Hippocampal formation (tissue), 2 donors: Measurements from ENCODE around the gene IDS.
"Not testable (repeated sequence)": the region's sequence is repeated elsewhere in the genome, so short reads cannot be mapped to it uniquely, and the experiment has no call there.

Experiments used
- DNase-seq, 2 donors: peaks; one replicate each; lab custom pipeline; 2025; lab: John Stamatoyannopoulos, UW

IDS gene

DNA sequence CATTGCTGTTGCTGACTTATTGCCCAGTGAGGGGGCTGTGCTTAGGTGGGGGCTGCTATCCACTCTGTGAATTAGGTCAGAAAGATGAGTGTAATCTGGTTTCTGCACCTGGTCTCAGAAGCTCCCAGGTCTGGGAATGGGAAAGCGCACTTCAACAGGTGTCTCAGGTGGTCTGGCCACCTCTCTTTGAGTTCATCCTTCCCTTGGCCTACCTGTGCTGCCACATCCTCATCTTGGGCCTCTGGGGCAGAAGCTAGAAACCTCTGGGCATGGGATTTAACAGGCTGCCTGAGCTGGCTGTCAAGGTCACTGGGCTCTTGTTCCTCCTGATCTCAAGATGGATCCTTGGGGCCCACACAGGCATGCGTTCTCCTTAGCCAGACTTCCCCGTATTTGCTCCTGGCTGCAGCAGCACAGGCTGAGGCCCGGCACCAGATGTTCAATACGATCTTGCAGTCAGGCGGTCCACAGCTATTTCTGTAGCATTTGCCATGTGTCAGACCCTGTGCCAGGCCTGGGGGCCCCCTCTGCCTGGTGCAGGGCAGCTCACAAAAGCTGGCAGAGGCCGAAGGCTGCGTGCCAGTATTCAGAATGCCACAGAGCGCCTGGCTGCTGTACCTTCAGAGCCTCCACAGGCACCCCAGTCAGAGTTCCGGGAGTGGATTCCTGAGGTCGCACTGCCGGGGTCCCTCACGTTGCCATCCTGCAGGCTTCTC is 21.4 kb upstream of the IDS start:
- not testable (repeated sequence) for DNase-seq

DNA sequence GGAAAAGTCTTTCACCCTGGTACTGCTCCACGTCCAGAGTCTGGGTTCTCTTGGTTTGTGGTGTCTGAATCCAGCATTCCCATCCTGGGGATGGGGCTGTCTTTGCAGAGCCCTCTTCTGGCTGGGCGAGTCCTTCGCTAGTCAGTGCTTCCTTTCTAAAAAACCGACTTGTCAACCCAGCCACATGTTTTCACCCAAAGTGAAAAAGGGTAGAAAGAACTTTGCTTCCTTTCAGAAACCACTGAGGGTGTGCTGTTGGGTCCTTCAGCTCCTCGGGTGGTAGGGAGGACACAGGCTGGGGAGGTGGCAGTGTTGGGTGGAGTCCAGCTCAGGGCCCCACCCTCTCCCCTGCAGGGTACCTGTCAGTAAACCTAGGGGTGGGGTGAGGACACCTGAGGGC is 20.8 kb upstream of the IDS start:
- not testable (repeated sequence) for DNase-seq

DNA sequence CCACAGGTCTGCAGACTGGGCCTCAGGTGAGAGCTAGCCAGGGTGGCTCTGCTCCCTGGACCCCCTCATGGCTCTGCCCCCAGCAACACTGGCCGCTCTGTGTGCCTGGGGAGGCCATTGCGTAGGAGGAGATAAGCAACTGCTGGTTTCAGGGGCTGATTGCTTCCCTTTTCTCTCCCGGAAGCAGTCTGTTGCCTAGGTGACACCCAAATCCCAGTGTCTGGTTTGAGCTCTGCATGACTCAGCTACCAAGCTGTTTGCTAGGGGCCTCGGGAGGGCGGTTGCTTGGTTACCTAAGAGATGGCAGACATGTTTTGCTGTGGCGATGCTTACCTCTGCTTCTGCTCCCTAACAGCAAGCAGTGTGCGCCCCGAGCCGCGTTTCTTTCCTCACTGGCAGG is 20.3 kb upstream of the IDS start:
- DNase-seq = not testable (repeated sequence)

DNA sequence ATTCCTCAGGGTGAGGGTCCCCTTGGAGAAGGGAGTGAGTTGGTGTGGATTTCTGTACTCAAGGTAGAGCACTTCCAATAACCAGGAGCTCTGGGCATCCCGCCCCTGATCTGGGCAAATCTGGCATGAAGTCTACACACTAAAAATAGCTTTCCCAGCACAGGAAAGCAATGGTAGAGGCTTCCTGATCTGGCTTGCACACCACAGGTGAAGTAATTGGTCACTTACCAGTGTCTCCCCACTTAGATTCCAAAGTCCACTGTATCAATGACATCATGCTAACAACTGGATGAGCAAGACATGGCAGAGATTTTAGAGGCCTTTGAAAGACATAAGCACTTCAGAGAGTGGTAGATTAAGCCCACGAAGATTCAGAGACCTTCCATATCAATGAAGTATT is 17.8 kb upstream of the IDS start:
- no peak for DNase-seq

DNA sequence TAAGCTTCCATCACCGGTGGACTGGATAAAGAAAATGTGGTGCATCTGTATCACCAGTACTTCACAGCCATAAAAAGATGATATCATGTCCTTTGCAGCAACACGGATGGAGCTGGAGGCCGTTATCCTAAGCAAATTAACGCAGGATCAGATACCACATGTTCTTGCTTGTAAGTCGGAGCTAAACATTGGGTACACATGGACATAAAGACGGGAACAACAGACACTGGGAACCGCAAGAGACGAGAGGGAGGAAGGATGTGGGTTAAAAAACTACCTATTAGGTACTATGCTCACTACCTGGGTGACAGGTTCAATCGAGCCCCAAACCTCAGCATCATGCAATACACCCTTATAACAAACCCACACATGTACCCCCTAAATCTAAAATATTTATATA is 16.3 kb upstream of the IDS start:
- no peak for DNase-seq

DNA sequence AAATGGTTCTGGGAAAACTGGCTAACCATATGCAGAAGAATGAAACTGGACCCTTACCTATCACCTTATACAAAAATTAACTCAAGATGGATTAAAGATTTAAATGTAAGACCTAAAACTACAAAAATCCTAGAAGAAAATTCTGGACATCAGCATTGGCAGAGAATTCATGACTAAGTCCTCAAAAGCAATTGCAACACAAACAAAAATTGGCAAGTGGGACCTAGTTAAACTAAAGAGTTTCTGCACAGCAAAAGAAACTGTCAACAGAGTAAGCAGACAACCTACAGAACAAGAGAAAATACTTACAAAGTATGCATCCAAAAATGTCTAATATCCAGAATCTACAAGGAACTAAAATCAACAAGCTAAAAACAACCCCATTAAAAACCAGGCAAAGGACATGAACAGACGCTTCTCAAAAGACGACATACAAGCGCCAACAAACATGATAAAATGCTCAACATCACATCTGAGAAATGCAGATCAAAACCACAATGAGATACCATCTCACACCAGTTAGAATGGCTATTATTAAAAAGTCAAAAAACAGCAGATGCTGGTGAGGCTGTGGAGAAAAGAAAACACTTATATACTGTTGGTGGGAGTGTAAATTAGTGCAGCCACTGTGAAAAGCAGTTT is 15.7 kb upstream of the IDS start:
- not testable (repeated sequence) for DNase-seq

DNA sequence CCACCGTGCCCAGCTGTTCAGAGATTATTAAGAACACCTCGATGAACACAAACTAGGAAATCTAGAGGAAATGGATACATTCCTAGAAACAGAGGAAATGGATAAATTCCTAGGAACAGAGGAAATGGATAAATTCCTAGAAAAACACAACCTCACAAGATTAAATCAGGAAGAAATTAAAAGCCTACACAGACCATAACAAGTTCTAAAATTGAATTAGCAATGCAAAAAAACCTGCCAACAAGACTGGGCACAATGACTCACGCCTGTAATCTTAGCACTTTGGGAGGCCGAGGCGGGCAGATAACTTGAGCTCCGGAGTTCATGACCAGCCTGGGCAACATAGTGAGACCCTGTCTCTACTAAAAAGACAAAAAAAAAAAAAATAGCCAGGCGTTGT is 13.1 kb upstream of the IDS start:
- no peak for DNase-seq

DNA sequence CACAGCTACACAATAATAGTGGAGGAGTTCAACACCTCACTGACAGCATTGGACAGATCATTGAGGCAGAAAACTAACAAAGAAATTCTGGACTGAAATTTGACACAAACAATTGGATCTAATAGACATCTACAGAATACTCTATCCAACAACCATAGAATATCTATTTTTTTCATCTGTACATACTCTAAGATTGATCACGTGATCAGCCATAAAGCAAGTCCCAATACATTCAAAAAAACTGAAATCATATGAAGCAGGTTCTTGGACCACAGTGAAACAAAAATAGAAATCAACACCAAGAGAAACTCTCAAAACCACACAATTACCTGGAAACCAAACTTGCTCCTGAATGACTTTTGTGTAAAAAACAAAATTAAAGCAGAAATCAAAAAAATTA is 12.2 kb upstream of the IDS start:
- no peak for DNase-seq

DNA sequence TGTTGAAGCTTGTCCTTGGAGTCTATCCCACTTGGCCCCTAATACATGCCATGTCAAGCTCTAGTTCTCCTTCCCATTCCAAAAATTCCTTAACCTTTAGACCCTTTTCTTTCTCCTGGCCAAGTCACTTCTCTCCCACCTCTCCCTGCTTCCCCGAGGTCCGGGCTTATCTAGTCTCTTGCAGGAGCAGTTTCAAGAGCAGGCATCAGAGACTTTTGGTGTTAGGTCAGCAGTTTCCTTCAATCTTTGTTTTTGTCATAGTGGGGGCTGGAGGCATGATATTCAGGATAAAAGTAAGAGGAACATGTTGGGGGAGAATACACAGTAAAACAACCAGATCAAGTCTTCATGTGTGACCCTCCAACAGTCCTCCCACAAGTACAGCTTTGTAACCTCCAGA is 11.5 kb upstream of the IDS start:
- no peak for DNase-seq

DNA sequence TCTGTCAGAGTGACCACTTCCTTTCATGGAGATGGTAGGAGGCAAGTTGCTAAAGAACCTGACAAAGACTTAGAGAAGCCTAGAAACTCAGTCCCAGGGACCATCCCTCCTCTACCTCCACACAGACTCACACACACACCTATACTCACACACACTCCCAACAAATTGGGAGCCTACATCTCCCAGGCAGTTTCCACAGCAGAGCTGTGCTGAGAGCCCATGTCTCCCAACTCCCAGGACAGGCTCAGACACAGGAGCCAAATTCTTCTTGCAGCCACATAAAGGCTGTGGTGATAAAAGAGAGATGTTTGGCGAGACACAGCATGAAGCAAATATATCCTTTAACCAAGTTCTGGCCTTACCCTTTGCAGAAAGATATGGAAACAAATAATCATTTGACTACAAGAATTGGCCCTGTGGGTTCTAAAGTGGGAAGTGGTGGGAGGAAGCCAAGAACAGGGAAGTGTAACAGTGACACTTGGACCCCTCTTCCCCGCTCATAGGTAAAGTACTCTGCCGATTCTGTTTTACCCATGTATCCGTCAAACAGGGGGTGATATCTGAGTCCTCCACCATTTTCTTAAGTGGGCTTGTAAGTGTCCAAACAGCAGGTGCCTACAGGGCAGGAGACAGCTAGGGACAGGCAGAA is 11.0 kb upstream of the IDS start:
- no peak for DNase-seq

DNA sequence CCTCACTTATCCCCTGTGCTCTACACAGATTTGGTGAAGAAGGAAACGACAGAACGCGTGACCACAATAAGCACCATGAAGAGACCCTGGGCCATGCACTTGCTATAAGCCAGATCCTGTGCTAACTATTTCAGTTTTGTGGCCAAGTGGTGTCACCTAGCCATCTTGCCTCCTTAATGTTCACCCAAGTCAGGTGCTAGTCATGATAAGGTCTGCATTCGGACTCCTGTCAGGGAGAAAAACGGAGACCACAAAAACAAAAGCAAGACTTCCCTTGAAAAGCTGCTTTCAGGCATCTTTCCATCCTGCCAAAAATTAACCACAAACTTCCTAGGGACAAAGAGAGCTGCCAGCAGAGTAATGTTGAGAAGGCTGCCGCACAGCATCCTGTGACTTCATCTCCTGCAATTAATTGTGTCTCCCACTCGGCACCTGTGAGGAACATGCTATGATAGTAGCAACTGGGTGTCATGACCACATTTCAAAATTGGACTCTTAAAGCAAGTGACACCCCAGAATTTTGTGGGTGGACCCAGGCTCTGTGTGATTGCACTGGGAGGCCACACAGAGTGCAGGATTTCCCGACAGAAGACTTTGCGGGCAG is 8.8 kb upstream of the IDS start:
- DNase-seq = no peak

DNA sequence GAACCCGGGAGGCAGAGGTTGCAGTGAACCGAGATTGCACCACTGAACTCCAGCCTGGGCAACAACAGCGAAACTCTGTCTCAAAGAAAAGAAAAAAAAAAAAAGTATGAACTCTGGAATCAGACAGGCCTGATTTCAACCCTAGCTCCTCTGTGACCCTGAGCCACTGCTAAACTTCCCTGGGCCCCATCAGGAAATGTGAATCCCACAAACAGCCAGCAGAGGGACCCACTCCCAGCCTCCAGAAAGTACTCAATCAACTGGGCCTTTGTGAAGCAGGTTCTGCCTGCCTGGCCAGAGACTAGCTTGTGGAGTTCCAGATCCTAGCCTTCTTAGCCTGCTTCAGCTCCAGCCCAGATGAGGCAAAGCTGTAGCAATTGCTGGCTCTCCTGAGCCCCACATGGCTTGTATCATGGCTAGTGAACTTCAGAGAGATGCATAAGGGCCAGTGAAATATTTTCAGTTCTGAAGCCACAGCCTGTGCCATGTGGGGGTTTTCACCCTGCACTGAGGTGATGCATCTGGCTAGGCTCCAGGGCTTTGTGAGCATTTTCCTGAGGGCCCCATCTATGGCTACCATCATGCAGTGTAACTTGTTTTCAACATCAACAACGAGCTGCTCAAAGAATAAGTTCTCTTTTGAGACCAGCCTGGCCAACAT is 7.2 kb upstream of the IDS start:
- peak; percentile 40 to 57 for DNase-seq

DNA sequence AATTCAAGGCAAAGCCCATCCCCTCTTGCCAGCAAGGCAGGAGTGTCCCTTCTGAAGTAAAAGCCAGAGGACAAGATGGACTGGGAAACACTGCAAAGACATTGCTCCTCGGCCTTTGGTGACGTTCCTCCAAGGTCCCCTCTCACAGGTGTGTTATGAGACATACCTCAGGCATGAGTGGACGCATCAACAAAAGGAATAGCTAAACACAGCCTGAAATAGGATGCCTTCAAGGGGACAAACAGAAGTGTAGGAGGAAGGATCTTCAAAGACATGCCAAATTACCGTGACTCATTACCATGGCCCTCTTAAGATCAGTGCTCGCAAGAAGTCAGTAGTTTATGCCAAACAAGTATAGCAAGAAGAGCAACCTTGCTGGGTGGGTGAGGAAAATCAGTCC is 6.0 kb upstream of the IDS start:
- no peak for DNase-seq

DNA sequence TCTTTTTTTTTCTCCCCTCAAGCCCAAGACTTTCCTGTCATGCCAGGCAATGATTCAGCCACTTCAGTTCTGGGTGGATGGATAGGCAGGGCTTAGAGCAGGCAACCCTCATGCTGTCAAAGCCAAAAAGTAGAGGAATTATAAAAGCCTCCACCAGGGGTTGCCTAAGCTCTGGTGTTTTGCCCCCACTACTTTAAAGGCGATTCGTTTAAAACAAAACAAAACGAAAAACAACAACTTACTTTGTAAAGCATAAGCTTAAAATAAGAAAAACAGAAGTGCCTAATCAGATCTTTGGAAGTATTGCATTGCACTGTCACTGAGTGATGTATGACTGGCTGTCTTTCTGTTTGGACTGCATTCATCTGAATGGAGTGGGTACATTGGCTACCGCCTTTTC is 5.3 kb upstream of the IDS start:
- no peak for DNase-seq

DNA sequence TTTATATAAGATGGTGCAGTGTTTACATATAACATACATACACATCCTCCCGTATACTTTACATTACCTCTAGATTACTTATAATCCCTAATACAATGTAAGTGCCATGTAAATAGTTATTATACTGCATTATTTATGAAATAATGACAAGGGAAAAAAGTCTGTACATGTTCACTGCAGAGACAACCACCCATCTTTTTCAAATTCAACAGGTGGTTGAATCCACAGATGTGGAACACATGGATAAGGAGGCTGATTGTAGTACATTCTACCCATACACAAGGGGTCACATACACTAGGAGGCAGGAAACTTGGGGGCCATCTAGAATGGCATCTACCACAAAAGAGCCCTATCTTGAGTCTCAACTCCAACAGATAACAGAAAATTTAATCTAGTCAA is 3.4 kb upstream of the IDS start:
- no peak for DNase-seq

DNA sequence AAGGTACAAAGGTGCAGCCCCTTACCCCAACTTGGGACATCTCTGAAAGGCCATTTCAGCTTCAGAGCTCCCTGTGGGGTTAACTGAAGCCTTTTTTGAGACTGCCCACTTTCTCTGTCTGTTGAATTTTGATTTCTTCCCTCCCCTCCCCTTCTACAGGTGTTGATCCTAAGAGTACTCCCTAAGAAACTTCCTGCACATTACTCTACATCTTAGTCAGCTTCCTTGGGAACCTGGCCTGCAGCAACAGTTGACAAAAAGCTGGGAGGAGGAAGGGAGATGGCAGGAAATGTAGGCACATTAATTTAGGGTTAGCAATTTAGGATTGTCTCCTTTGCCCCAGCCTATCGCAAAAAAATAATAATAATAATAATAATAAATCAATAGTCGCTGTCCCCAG is 1.2 kb upstream of the IDS start:
- DNase-seq = no peak

DNA sequence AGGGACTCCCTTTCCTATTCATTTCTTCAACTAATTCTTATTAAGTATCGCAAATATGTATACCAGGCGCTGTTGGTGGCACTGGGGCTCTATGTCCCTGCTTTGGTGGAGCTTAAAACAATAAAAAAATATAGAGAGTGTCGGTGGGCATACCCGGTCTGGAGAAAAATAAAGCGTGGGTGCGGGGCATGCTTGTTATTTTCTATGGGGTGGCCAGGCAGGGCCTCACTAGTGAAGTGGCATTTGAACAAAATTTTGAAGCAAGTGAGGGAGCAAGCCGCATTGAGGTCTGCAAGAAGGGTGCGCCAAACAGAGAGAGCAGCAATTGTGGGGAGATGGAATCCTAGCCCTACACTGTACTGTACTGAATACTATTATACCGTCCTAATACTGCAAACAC is 565 bp upstream of the IDS start:
- no peak for DNase-seq

DNA sequence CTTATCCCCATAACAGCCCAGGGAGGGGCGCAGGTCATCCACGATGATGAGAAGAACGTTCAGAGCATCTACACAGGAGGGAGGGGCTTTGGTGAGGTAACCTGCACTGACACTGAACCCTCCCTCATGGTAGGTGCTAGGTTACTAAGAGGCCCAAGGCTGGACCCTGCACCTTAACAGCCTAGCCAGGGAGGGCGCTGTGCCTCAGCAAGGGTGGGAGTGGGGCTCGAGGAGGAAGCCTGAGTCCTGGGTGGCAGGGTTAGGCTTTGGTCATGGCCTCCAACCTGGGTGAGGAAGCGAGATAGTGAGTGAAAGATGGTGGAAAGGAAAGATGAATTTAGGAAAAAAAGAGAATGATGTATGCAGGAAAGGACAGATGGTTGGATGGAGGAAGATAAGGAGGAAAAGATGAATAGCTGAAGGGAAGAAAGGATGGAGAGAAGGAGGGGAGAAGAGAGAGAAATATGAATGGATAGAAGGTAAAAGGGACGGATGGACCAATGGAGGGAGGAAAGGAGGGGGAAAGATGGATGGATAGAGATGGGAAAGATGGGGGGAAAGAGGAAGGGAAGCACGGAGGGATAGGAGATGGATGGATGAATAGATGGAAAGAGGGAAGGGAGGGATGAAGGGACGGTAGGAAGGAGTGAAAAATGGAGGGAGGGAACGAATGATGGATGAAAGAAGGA is 736 bp downstream of the IDS start:
- no peak for DNase-seq

DNA sequence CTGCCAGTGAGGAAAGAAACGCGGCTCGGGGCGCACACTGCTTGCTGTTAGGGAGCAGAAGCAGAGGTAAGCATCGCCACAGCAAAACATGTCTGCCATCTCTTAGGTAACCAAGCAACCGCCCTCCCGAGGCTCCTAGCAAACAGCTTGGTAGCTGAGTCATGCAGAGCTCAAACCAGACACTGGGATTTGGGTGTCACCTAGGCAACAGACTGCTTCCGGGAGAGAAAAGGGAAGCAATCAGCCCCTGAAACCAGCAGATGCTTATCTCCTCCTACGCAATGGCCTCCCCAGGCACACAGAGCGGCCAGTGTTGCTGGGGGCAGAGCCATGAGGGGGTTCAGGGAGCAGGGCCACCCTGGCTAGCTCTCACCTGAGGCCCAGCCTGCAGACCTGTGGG is 1.7 kb downstream of the IDS start:
- not testable (repeated sequence) for DNase-seq

DNA sequence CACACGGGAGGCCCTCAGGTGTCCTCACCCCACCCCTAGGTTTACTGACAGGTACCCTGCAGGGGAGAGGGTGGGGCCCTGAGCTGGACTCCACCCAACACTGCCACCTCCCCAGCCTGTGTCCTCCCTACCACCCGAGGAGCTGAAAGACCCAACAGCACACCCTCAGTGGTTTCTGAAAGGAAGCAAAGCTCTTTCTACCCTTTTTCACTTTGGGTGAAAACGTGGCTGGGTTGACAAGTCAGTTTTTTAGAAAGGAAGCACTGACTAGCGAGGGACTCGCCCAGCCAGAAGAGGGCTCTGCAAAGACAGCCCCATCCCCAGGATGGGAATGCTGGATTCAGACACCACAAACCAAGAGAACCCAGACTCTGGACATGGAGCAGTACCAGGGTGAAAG is 2.2 kb downstream of the IDS start:
- DNase-seq = not testable (repeated sequence)

DNA sequence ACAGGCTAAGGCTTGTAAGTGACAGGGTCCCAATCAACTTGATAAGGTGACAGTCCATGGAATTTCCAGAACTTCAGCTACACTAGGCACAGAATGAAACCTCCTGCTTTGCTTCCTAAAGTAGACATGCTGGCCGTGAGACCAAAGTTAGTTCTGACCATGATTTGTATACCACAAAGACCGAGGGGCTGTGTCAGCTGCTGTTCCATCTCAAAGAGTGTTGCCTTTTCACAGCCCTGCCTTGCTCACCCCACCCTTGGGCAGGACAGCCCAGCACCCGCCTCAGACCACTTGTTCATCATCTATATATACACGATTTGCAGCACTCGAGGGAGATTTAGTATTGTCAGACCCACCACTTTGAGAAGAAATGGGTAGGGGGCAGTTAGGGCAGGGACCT is 5.3 kb downstream of the IDS start:
- no peak for DNase-seq

DNA sequence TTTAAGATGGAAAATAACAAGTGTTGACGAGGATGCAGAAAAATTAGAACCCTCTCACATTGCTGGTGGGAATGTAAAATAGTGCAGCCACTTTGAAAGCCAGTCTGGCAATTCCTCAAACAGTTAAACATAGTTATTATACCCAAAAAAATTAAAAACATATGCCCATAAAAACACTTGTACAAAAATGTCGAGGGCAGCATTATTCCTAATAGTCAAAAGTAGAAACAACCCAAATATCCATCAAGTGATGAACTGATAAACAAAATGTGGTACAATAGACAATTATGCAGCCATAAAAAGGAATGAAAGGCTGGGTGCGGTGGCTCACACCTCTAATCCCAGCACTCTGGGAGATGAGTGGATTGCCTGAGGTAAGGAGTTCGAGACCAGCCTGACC is 6.3 kb downstream of the IDS start:
- DNase-seq = no peak
